IMR-90 (cell line): ENCODE measurements around the gene RPS6KA2. TPM values are rescaled to one million over a fixed set of nuclear protein-coding genes. Genes with fewer than 3 reads are reported as not detected.

Experiments used
- ATAC-seq: fragments of 200-7000 bp; cut with Tn5 transposase; 2 replicates; pipeline ENCODE4 v1.9.1; 2020; ENCODE audit warnings: low read depth, mild to moderate bottlenecking, moderate library complexity
- BruUV-seq: library from RNA; stranded (reverse); fragments of 400-500 nt; replicated peaks from 2 replicates; lab custom pipeline; 2021; lab: Mats Ljungman, UMichigan
- CTCF ChIA-PET: fragments of 300-600 bp; formaldehyde crosslinking; extraction: SDS; loops from one replicate; lab custom pipeline; 2021; ENCODE audit warnings: antibody characterized with exemption; lab: Yijun Ruan, JAX
- POLR2A ChIA-PET: fragments of 300-600 bp; sonication (Branson Sonifier 250); formaldehyde crosslinking; loops from one replicate; lab custom pipeline; 2022; ENCODE audit warnings: antibody characterized with exemption; ENCODE audit not compliant: unreplicated experiment; lab: Charles Lee
- DNase-seq: peaks from one replicate; pipeline ENCODE4 v3.0.0; 2013
- H2AFZ ChIP-seq: replicated peaks from 2 replicates; pipeline ENCODE3; 2013; ENCODE audit warnings: low read length, mild to moderate bottlenecking; ENCODE audit not compliant: poor library complexity
- H2AK5ac ChIP-seq: 2 replicates; pipeline ENCODE4 v1.6.1; 2013; ENCODE audit warnings: low read depth, low read length, inconsistent platforms
- H2AK9ac ChIP-seq: replicated peaks from 2 replicates; pipeline ENCODE3; 2013; ENCODE audit warnings: mild to moderate bottlenecking, low read depth, low read length, moderate library complexity; ENCODE audit not compliant: poor library complexity
- H2BK120ac ChIP-seq: 2 replicates; pipeline ENCODE4 v1.6.1; 2013; ENCODE audit warnings: low read depth, low read length, inconsistent platforms
- H2BK15ac ChIP-seq: 3 replicates; pipeline ENCODE4 v1.6.1; 2013; ENCODE audit warnings: low read depth, low read length, inconsistent platforms
- H2BK20ac ChIP-seq: 2 replicates; pipeline ENCODE4 v1.6.1; 2013; ENCODE audit warnings: low read depth, mild to moderate bottlenecking, inconsistent platforms, low read length, moderate library complexity
- H2BK5ac ChIP-seq: 2 replicates; pipeline ENCODE4 v1.6.1; 2013; ENCODE audit warnings: mild to moderate bottlenecking, low read depth, low read length, inconsistent platforms; ENCODE audit not compliant: poor library complexity, severe bottlenecking
- H3K14ac ChIP-seq: replicated peaks from 2 replicates; pipeline ENCODE4 v1.6.1; 2013; ENCODE audit warnings: low read depth, low read length, inconsistent platforms
- H3K18ac ChIP-seq: 2 replicates; pipeline ENCODE4 v1.6.1; 2013; ENCODE audit warnings: low read depth, low read length, control low read depth
- H3K23ac ChIP-seq: 2 replicates; pipeline ENCODE4 v1.6.1; 2013; ENCODE audit warnings: low read depth, low read length, inconsistent platforms
- H3K27ac ChIP-seq: 2 replicates; pipeline ENCODE4 v1.5.1; 2013; ENCODE audit warnings: mild to moderate bottlenecking, control low read depth, low read length; ENCODE audit not compliant: insufficient read depth
- H3K27me3 ChIP-seq: 2 replicates; pipeline ENCODE4 v1.6.1; 2013; ENCODE audit warnings: low read length; ENCODE audit not compliant: control insufficient read depth, insufficient read depth
- H3K36me3 ChIP-seq: 2 replicates; pipeline ENCODE4 v1.6.1; 2013; ENCODE audit warnings: low read length, mixed read lengths; ENCODE audit not compliant: control insufficient read depth, insufficient read depth
- H3K4ac ChIP-seq: 2 replicates; pipeline ENCODE4 v1.6.1; 2013; ENCODE audit warnings: low read depth, low read length, inconsistent platforms
- H3K4me1 ChIP-seq: 2 replicates; pipeline ENCODE4 v1.6.1; 2013; ENCODE audit warnings: low read length, mixed read lengths; ENCODE audit not compliant: control insufficient read depth, insufficient read depth
- H3K4me2 ChIP-seq: 2 replicates; pipeline ENCODE4 v1.6.1; 2013; ENCODE audit warnings: low read depth, mild to moderate bottlenecking, control low read depth, low read length, moderate library complexity
- H3K4me3 ChIP-seq: 2 replicates; pipeline ENCODE4 v1.5.1; 2013; ENCODE audit warnings: low read depth, mild to moderate bottlenecking, control low read depth, low read length, moderate library complexity; ENCODE audit not compliant: insufficient read depth
- H3K56ac ChIP-seq: 2 replicates; pipeline ENCODE4 v1.6.1; 2013; ENCODE audit warnings: low read length, inconsistent platforms; ENCODE audit not compliant: insufficient read depth; ENCODE audit errors: extremely low read depth
- H3K79me1 ChIP-seq, 2 experiments: 2 replicates each; pipeline ENCODE4 v1.6.1; 2013; ENCODE audit warnings: low read length in 2 of 2, inconsistent platforms in 1 of 2, low read depth in 1 of 2
- H3K9ac ChIP-seq: 2 replicates; pipeline ENCODE4 v1.6.1; 2013; ENCODE audit warnings: low read depth, low read length, control low read depth
- H3K9me1 ChIP-seq: 2 replicates; pipeline ENCODE4 v1.6.1; 2013; ENCODE audit warnings: low read length, inconsistent platforms; ENCODE audit not compliant: insufficient read depth
- H3K9me3 ChIP-seq: 2 replicates; pipeline ENCODE4 v1.6.1; 2013; ENCODE audit warnings: low read length; ENCODE audit not compliant: control insufficient read depth, insufficient read depth
- H4K20me1 ChIP-seq: 2 replicates; pipeline ENCODE4 v1.6.1; 2013; ENCODE audit warnings: low read length, inconsistent platforms; ENCODE audit not compliant: insufficient read depth
- H4K5ac ChIP-seq: 2 replicates; pipeline ENCODE4 v1.6.1; 2013; ENCODE audit warnings: mild to moderate bottlenecking, low read depth, low read length, control low read depth
- H4K8ac ChIP-seq, 2 experiments: 2 replicates each; pipeline ENCODE4 v1.6.1; 2013; ENCODE audit warnings: low read depth in 2 of 2, low read length in 2 of 2, control low read depth in 1 of 2, inconsistent platforms in 1 of 2
- H4K91ac ChIP-seq: 2 replicates; pipeline ENCODE4 v1.6.1; 2013; ENCODE audit warnings: low read depth, low read length, inconsistent platforms; ENCODE audit not compliant: insufficient read depth
- ELK1 ChIP-seq: fragments of 150-350 bp; IDR thresholded peaks from 2 replicates; pipeline ENCODE4 v1.6.1; 2016; ENCODE audit warnings: low read depth, mild to moderate bottlenecking, low read length, moderate library complexity, borderline replicate concordance
- RFX5 ChIP-seq: IDR thresholded peaks from 2 replicates; pipeline ENCODE4 v1.8.0; 2012; ENCODE audit warnings: low read depth, mild to moderate bottlenecking, low read length, moderate library complexity
- SMC3 ChIP-seq: fragments of 150-350 bp; IDR thresholded peaks from 2 replicates; pipeline ENCODE4 v1.6.1; 2016; ENCODE audit warnings: low read depth, mild to moderate bottlenecking, antibody characterized with exemption, low read length, moderate library complexity
- WGBS, 2 experiments: methylation state at CpG; one replicate each; pipeline versions ENCODE4 v1.1.5 to v1.1.7; 2013; ENCODE audit warnings: missing lambda C conversion rate in 2 of 2; ENCODE audit not compliant: insufficient read length in 1 of 2; ENCODE audit errors: extremely low coverage in 2 of 2; 5-methylcytosine and 5-hydroxymethylcytosine counted together
- dilution Hi-C: fragments of 300-500 bp; cut with HindIII; formaldehyde crosslinking; loops from one replicate; pipeline ENCODE4 v1.14.3; 2018; ENCODE audit warnings: low sequenced_read_pairs; ENCODE audit not compliant: unreplicated experiment
- in situ Hi-C: fragments of 300-500 bp; cut with MboI; formaldehyde crosslinking; loops from 3 replicates; pipeline ENCODE4 v1.14.3; 2019; ENCODE audit warnings: low sequenced_read_pairs, inconsistent platforms, mixed read lengths
- intact Hi-C: fragments of 100-400 bp; cut with micrococcal nuclease; formaldehyde crosslinking; loops from 2 replicates; pipeline ENCODE4 v1.10.0; 2022
- polyA plus RNA-seq, 3 experiments: library from polyadenylated mRNA; depleted of rRNA; stranded (reverse); fragments of >200 nt; gene quantifications; 2 replicates each; pipeline ENCODE4 v1.2.3, GENCODE V29; 2012; ENCODE audit warnings: low replicate concordance in 1 of 3
- total RNA-seq: library from RNA; depleted of rRNA; stranded (reverse); fragments of >200 nt; gene quantifications from 2 replicates; pipeline ENCODE4 v1.2.3, GENCODE V29; 2012

Gene RPS6KA2
- total and polyA plus RNA-seq, 2 of the 4 experiments (the other 2 are of a cell fraction), result 26.9 to 31.3 TPM

GRCh38 chr6:166462461-166463135 is 164.5 kb downstream of the RPS6KA2 start:
- BruUV-seq, result no TSS peak
- no peak for ATAC-seq

More at GRCh38 chr6:166462461-166463135, 164.5 kb downstream of the RPS6KA2 start:
- Histone ChIP-seq H2BK15ac (no peak overlapping the region), H3K56ac (no peak overlapping the region), H4K5ac (no peak overlapping the region), H3K14ac (no peak overlapping the region), H3K23ac (no peak overlapping the region), H3K79me1 (no peaks in the 10 kb centered on the region), H2BK120ac (no peak overlapping the region), H3K9me1 (peaks cover 17% of the 10 kb centered on the region), H3K27me3 (no peaks in the 10 kb centered on the region), H3K9me3 (no peaks in the 10 kb centered on the region), H3K4me2 (no peak overlapping the region), H2BK5ac (no peak overlapping the region), H4K8ac (no peak overlapping the region), H3K4me1 (peaks cover 2% of the 10 kb centered on the region; the same call in 1 of the 2 replicates), H3K27ac (no peak overlapping the region), H3K18ac (no peak overlapping the region), H3K9ac (no peak overlapping the region), H3K36me3 (peaks cover 46% of the 10 kb centered on the region), H2AFZ (no peak overlapping the region), H4K91ac (no peak overlapping the region), H3K4me3 (no peak overlapping the region), H4K20me1 (peaks cover 7% of the 10 kb centered on the region), H3K4ac (no peak overlapping the region), H2BK20ac (no peak overlapping the region), H2AK5ac (no peak overlapping the region), H2AK9ac (no peak overlapping the region)
- dilution Hi-C loops, result no loop called here
- no peak for DNase-seq
- in situ Hi-C loops, result no loop called here
- WGBS, 2 experiments, result 80% methylated on average over 5 of the region's 25 CpGs; no CpG with 5 or more reads in 1 of the 2 experiments
- POLR2A ChIA-PET, result no interaction called here
- TF ChIP-seq RFX5, result no peak
- TF ChIP-seq SMC3, result no peak
- TF ChIP-seq ELK1, result no peak
- intact Hi-C loops, result no loop called here
- CTCF ChIA-PET, result no interaction called here
